NCI-H460 (cell line): Measurements from ENCODE around the gene MYO10. TPM values are rescaled to one million over a fixed set of nuclear protein-coding genes. Genes with fewer than 3 reads are reported as not detected.
"Not testable (repeated sequence)": the region's sequence is repeated elsewhere in the genome, so short reads cannot be mapped to it uniquely, and the experiment has no call there.

Experiments
- DNase-seq: peaks from one replicate; pipeline ENCODE4 v3.0.0-alpha.2; 2016; ENCODE audit warnings: low read depth; ENCODE audit errors: extremely low read depth
- total RNA-seq: library from RNA; depleted of rRNA; stranded (reverse); fragments of >200 nt; shearing (Covaris generic); gene quantifications from 2 replicates; pipeline ENCODE4 v1.2.3, GENCODE V29; 2014

MYO10 gene
- total RNA-seq, 1 experiment from 2014 or later, result 13.0 TPM

DNA sequence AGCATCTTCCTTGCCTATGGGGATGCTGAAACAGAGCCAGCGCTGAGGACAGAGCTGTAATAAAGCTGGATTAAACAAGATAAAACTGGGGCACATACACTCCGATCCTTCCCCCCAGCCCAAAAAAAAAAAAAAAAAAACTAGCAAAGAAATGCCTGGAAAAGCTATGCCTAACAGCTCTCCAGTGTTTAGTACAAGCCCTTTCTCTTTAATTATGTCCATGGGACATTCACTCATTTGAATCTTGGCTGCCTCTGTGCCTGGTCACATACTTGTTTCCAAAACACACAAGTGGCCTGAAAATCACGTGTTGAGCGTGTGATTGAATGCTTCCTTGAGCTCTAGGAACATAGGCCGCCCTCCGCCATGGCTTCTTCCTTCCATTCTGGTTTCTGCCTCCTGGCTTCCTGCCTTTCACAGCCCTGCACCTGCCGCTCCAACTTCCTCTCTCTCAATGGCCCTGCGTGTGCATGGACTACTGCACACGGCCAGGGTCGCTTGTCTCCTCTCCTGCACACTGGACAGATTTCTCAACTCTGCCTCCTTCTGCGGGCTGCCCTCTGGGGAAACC is 208.2 kb downstream of the MYO10 start:
- no peak for DNase-seq

DNA sequence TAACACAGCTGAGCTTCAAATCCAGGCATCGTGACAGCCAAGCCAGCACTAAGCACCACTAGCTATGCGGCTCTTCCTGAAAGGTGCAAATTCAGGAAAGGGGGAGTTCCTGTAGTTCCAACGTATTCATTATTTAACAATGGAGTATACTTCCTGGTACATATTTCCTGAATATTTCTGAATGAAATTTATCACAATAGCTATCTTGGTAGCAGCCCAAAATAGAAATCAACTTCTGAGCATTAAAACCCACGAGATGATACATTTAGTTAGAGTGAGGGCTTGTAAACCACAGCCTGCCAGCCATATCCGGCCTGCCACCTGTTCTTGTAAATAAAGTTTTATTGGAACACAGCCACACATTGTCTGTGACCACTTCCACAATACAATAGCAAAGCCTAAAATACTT is 209.5 kb downstream of the MYO10 start:
- no peak for DNase-seq

DNA sequence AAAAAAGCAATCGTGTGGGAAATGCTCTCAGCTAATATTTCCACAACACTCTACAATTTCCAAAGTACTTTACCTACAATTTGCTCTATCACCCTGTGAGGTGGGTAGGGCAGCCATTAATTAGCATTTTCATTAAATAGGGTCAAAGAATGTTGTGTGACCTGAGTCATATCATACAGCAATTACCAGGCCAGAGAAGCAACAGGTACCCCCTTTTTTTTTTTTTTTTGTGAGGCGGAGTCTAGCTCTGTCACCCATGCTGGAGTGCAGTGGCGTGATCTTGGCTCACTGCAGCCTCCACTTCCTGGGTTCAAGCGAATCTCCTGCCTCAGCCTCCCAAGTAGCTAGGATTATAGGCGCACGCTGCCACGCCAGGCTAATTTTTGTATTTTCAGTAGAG is 210.5 kb downstream of the MYO10 start:
- no peak for DNase-seq

DNA sequence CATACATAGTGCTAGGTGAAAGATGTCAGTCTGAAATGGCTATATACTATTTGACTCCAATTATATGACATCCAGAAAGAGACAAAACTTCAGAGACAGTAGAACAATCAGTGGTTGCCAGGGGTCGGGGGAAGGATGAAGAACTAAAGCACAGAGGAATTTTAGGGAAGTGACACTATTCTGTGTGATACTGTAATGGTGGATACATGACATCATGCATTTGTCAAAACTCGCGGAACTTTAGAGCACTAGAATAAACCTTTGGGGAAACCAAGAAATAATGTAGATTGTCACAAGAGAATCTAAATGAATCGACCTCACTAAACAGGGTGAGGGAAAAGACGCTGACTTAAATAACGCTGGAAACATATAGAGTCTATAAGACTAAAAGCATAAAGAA is 212.3 kb downstream of the MYO10 start:
- DNase-seq, result no peak

DNA sequence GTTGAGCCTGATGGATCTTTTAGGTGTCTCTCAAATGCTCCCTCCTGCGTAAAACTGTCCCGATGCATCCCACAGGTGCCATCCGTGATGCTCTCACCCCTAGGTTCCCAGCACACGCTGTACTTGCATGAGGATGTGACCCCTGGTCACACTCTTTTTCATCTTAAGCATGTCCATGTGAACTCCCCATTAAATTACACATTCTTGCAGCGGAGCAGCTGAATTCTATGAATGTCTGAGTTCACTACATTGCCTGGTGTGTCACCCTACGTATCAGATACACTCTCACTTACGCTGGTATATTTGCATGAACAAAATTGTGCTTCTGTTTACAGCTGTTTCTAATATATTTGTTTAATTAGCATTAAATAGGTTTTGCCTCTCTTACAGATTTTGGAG is 214.0 kb downstream of the MYO10 start:
- DNase-seq, result no peak

DNA sequence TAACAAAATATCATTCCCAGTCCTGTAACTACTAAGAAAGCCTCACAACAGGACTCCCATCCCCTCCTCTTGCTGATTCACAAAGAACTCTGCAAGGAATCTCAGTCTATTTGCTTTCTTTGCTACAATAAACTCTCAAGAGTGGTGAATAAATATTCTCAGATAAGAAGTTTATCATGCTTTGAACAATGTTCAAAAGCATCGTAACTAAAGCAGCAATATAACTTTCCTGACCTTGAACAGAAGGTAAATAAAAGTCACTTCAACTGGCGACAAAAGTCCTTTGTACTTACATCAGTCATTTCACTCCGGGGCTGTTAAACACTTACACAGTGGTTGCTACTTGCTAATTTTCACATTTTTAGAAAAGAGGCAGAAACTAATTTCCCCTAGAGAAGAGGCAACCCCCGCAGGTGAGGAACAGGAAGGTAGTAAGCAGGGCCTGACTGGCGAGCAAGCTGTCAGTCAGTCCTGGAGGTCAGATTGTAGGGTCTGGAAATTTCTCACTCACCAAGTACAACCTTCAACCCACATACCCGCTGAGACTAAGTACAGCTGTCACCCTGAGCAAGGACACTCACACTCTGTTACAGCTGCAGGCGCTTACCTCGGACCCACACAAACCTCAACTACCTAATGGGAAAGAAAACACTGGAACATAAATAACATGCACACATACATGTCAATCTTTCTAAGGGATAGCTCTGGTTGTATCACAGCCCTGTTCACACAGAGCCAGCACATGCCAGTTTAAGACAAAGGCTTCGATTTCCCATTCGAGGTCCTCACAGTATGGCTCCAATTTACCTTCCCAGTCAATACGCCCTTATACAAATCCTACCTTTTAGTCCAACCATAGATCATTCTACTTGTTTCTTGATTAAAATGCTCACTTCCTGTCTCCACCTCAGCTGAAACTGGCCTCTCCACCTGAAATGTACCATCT is 214.7 kb downstream of the MYO10 start:
- DNase-seq, result no peak

DNA sequence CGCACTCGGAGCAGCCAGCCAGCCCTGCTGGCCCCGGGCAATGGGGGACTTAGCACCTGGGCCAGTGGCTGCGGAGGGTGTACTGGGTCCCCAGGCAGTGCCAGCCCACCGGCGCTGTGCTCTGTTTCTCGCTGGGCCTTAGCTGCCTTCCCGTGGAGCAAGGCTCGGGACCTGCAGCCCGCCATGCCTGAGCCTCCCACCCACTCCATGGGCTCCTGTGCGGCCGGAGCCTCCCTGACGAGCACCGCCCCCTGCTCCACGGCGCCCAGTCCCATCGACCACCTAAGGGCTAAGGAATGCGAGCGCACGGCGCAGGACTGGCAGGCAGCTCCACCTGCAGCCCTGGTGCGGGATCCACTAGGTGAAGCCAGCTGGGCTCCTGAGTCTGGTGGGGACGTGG is 218.1 kb downstream of the MYO10 start:
- not testable (repeated sequence) for DNase-seq

DNA sequence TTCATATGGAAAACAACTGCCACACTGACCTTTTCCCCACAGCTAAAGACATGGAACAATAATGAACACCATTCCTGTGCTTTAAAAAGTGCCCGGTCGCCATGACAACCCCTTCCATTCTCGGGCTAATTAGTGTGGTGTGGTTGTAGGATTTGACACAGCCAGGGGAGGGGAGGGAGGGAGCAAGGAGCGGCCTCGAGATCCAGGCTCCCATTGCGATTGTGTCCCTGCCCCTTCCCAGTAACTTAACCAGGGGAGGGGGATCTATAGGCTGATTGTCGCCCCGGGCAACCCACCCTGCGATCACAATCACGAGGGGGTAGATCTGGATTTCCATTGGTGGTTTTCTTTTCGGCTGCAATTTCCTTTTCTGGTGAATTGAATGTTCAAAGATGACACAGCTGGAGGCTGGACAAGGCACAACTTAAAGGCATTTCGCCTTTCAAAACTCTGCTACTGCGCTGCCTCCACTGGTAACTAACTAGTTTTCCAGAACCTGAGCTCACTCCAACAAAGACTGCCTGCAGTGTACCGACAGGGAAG is 222.6 kb downstream of the MYO10 start:
- no peak for DNase-seq

DNA sequence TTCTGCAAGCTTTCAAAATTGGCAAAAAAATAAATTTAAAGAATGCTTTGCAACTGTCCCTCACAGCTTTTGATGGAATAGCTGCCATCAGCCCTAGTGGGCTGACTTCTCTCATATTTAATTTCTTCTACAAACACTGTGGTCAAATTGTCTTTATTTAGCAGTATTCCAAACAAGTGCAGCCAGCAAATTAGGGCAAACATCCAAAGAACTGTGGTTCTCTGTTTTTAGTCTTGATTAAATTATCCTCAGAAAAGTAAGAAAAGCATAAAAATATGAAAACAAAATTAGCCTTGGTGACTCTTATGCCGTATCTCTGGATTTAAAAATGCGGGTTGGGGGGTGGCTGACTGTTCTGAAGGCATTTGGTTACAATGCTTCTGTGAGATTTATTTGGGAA is 223.5 kb downstream of the MYO10 start:
- no peak for DNase-seq

DNA sequence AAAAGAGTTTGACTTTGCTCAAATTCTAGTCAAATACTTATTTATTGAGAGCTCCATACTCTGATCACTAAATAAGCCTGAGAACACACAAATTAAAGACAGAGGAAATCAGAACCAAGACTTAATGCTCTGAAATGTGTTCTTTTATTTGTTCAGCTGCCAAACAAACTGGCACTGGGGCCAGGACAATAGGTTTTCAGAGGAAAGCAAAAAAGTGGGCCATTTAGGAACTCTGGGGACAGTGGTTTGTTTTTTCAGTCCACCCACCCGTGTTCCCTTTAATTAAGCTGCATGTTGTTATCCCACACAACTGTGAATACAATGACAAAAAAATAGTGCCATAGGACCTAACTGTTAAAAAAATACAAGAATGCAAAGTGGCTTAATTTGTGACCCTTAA is 223.9 kb downstream of the MYO10 start:
- DNase-seq, result no peak

DNA sequence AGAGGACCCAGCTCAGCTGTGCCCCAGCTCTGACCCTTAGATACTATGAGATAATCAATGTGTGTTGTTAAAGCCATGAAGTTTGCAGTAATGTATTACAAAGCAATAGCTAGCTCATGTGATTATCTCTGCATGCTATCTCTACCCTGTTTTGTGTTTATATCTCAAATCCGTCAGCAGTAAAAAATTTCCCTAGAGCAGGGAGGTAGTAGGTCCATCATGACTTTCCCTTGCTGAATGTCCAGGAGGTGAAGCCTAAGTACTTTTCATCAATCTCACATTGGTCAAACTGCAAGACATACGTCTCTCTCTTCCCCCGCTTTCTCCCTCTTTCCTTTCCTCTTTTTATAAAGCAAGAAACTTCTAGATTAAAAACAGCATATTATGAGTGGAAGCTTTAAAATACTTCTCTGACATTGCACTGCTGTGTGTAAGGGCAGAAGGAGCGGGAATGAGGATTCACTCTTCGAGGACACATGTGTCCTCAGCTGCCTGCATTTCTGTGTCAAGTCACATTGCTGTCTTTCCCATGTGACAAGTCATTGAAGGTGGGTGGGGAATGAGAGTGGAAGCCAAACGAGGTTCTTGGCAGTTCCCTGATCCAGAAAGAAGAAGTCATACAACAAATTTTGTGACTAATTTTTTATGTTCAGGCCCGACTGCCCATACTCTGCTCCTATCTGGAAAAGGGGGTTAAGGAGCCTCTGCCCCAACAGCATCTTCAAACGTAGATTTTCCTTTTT is 226.2 kb downstream of the MYO10 start:
- DNase-seq, result no peak

DNA sequence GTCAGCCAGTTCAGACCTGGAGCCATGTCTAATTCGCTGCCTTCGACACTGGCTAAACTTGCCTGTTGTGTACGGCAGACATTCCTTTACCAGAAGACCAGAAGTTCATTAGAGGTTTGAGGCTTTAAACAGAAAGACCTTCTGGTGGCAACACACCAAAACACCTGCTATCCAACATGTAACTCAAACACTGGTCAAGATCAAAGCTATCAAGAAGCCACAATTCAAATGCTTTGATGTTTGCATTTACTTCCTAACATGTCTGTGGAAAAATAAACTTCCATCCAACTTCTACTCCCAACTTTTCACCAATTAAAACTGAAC is 228.3 kb downstream of the MYO10 start:
- no peak for DNase-seq

DNA sequence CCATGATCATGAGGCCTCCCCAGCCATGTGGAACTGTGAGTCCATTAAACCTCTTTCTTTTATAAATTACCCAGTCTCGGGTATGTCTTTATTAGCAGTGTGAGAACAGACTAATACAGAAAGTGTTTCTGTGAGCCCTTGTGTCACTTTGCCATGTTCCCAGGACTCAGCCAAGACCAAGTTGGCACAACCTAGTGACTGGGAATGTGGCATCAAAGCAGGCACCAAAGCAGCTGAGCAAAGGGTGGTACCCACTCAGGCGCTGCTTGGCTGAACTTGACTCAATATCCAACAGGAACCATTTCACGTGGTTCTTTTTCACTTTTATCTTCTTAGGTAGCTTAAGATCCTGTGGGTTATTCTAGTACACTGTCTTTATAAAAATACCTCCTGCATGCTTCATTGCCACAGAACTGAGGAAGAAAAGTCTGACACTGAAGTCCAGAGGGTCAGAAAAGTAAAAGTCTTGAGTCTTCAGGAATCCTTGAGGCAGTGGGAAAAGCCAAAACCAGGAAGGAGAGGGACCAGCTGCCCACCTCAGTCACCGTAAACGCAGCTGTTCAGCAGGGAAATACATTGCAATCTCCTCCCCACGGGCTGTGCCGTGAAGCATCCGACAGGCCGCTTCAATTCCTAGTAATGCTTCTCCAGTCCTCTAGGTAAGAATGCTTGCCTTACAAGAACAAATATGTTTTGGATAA is 228.8 kb downstream of the MYO10 start:
- DNase-seq, result no peak

DNA sequence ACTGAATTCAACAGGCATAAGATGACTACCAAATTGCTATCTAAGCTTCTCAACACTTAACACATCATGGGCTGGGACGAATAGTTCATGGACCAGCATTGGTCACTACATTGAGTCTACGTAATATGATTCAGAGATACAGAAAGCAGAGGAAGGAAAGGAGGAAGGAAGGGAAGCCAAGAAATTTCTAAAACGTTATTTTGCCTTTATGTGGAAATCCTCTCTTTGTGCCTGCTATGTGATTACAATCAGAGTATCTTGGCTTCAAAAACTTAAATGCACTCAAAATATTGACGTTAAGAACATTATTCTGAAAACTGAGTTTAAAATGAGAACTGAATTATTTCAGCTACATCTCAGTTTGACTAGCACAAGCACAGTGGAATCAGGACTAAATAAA is 231.1 kb downstream of the MYO10 start:
- no peak for DNase-seq

DNA sequence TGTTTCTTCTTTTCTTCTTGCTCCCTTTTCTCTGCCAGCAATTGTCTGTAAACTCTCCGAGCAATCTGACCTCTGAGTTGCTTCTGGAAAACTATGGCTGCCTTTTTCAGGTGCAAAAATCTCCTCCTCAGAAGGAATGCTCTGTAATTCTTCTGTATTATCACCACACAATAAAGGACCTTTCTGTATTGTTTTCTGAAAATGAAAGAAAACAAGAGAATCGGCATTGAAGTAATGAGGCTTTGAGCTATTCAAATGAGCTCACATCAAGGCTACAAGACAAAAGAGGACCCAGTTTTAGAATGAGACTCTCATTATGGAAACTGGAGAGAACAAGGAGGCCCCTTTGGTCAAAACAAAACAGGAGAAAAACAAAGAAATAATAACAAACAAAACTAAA is 233.1 kb downstream of the MYO10 start:
- DNase-seq, result no peak

DNA sequence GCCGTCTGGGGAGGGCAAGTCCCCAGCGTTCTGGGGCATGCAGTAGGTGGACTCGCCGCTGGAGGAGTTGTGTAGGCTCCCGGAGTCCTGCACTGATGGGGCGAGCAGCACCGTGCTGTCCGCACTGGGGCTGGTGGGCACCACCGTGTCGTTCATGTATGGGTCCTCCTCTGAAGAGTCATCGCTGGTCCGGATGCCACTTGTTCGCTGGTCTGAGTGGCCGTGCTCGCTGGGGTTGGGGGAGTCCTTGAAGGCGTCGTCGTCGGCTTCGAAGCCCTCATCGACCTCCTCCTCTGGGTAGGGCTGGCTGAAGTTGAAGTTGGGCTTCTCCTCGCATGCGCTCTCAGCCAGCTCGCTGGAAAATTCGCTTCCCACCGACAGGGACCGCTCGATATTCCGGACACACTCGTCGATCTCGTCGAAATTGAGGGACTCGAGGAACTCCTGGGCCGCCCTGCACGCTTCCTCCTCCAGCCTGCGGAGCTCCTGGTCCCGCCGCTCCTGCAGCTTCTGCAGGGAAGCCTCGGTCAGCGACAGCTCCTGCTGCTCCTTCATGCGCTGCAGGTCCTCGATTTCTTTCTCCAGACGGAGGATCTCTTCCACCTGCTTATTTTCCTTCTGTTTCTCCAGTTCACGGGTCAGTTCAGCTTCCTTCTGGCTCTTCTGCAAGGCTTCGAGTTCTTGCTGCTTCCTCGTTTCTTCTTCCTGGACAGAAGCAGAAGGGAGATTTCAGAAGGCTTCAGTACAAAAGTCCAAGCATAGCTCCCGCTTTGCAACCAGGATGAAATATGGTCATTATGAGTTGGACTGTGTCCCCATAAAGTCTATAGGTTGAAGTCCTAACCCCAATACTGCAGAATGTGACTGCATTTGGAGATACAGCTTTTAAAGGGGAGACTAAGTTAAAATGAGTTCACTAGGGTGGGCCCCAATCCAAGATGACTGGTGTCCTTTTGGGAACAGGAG is 234.7 kb downstream of the MYO10 start:
- no peak for DNase-seq

DNA sequence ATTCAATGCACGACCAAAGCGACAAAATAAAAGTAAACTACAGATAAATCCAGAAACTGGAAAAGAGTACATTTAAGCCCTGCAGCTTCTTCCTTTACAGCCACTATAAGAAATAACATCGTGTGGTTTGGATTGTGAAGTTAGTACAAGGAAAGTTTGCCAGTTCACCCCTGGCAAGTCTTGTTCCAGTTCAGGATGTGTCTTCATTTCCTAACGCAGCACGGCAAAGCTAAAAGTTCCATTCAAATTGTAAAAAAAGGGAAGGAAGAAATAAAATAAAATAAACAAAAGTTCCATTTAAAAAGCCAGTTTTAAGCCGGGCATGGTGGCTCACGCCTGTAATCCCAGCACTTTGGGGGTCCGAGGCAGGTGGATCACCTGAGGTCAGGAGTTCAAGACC is 236.0 kb downstream of the MYO10 start:
- DNase-seq, result no peak

DNA sequence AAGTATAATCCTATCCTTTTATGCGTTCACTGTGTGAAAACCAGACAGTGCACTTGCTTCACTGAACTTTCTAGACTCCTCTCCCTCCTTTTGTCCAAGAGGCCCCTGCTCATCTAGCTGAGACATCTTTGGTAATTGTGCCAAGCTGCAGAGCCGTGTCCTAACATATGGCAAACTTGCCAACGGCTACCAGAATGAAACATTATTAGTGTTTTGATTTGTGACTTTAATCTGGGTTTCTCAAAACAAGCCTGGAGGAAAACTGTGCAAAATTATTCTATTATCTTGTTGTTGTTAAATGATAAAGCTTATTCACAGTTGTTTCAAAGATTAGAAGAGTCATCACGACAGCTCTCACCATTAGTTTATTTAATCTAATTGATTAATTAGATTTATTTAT is 240.3 kb downstream of the MYO10 start:
- DNase-seq, result no peak

DNA sequence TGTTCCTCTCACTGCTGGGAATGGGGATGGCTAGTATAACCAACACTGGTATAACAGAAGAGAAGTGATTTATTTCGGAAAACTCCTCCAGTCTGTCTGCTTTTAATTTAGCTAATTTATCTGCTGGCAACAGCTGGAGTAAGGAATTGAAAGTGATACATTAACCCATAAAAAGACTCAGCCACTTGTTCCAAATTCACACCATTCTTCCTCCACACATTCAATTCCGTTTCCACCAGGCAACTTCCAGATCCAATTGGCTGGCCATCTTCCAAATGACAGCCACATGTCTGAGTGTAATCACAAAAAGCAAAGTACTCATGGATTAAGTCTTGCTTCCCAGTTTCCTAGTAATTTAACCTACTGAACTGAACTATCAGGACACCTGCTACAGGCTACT is 242.2 kb downstream of the MYO10 start:
- DNase-seq, result no peak

DNA sequence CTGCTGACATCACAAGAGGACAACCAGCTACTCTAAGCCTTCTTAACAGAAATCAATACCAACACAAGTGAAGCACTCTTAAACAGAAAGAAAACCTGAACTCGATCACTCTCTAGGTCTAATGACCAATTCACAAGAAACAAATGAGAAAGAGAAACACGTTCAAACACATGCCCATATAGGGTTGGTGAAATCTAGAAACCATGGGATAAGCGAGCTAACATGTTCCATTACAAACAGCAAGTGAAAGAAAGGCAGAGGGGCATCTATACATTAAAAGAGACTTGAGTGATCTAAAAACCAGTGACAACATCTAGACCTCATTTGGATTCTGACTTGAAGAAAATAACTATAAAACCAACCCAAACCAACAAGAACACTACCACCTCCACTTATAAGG is 244.4 kb downstream of the MYO10 start:
- DNase-seq, result no peak
